SW 1271 (cell line): Measurements from ENCODE around the gene MND1.

Experiments used
- DNase-seq, 2 experiments: peaks; one replicate each; lab custom pipeline; 2025; lab: John Stamatoyannopoulos, UW

MND1 gene

DNA sequence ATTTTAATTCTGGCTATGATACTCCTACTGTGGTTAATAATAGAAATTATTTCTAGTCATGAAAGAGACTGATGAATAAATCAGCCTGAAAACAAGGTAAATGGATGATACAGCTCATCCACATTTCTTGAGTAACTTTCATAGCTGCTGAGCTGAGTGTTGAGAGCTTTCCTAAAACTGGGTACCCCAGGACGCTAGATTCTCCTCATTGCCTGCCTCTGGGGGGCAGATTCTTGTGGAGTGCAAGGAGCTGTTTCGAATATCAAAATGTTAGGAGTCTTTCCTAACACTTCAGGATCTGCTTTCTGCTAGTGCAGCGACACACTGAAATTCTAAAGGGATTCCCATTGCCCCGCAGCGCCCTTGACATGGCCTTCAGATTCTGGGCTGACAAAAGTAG, 2.1 kb downstream of the MND1 start:
- no peak for DNase-seq

DNA sequence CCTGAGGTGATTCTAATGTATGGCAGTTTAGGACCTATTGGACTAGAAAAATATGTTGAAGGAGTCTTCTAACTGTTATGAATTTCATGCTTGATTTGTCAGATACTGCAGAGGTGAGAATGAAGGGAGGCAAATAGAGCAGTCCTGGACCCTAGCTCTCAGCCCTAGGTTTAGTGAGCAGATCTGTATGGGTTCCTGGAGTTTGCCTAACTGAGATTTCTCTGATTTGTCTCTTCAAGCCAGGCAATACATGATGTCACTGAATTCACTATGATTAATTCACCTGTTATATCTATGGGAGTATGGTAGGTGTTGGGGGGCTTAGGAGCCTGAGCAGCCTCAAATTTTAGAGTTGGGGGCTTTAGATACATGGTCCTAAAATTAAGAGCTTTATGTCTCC, 2.6 kb downstream of the MND1 start:
- DNase-seq, result no peak

DNA sequence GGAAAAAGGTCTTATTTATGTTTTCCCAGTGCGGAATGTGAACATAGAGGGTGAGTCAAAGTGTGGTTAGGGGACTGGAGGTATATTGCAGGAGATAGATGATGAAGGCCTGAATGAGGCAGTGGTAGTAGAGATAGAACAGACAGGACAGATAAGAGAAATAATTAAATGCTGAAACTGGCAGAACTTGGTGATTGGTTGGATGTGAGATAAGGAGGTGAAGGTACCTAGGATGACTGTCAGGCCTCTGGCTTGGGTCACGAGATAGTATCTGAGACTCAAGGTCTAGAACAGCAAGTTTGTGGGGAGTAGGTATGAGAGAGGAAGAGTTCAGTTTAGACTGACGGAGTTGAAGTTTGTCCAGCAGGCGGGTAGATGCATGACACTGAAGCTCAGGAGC, 3.5 kb downstream of the MND1 start:
- no peak for DNase-seq

DNA sequence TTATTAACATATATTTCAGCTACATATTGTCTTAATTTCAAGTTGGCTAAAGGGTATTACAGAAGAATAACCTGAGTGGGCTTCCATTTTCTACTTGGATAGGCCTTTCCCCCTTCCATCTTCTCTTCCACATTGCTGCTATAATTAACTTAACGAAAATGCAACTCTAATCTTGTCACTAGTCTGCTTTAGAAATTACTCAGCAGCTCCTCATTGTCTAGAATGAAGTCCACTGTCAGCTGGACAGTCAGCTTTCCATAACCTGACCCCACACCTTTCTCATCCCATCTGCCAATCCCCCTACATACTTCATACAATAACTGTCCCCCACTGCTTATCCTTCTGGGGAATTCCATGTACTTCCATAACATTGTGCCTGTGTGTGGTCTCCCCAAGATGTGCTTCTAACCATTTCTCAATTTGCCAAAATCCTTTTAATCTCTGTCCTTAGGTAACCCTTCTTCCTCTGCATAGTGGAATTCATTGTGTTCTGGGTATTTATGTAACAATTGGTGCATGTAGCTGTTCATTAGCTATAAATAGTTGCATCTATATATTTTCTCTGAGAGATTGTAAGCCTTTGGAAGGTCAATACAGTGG, 4.8 kb downstream of the MND1 start:
- no peak for DNase-seq

DNA sequence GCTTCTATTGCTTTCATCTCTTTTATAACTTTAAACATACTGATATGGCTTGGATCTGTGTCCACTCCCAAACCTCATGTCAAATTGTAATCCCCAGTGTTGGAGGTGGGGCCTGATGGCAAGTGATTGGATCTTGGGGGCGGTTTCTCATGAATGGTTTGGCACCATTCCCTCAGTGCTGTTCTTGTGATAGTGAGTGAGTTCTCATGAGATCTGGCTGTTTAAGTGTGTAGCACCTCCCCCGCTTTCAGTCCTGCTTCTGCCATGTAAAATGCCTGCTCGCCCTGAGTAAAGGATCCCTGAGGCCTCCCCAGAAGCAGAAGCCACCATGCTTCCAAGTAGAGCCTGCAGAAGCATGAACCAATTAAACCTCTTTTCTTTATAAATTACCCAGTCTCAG, 17.7 kb downstream of the MND1 start:
- DNase-seq, result no peak

DNA sequence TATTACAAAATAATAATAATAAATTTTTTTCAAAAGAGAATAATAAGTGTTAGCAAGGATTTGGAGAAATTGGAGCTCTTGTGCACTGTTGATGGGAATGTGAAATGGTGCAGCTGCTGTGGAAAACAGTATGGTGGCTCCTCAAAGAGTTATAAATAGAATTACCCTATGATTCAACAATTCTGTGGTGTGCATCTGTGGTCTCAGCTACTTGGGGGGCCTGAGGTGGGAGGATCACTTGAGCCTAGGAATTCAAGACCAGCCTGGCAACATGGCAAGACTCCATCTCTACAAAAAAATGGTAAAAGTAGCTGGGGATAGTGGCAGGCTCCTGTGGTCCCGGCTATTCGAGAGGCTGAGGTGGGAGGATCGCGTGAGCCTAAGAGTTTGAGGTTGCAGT, 19.6 kb downstream of the MND1 start:
- no peak for DNase-seq

DNA sequence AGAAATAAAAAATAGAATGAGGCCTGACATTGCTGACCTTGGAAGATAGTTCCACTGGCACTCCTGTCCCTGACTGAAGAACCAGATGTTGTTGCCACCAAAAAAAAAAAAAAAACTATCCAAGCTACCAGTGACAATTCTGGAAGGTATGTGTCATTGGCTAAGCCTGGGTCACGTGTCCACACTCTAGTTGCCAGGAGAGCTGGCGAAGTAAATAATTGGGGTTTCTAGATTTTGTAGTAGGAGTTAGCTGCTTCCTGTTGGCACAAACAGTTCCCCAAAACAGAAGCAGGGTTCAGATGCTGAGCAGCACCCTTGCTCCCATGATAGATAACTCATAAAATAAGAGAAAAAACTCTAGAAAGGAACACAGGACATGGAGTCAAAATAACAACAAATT, 20.5 kb downstream of the MND1 start:
- no peak for DNase-seq

DNA sequence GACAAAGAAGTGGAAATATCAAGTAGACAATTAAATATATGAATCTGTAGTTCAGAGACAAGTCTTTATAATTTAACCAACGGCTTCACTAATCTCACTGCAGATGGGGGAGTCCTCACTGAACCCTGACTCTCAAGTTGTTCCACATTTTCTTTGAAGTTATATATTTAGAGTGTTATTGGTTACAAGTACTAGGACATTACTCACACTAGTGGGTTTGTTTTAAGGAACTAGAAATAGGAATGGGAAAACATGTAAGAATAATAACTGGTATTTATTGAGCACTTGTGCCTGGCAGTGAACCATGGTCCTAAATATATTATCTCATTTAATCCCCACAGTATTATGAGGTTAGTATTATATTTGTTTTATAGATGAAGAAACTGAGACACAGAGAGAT, 22.0 kb downstream of the MND1 start:
- DNase-seq, result no peak

DNA sequence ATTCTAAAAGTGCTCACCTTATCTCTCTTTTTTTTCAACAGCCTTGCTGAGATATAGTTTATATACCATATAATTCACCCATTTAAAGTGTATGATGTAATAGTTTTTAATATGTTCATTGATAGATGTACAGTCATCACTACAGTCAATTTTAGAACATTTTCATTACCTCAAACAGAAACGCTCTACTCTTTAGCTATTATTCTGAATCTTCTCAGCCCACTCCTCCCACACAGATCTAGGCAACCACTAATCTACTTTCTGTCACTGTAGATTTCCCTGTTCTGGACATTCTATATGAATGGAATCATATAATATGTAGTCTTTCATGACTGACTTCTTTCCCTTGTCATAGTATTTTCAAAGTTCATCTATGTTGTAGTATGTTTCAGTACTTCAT, 22.6 kb downstream of the MND1 start:
- no peak for DNase-seq

DNA sequence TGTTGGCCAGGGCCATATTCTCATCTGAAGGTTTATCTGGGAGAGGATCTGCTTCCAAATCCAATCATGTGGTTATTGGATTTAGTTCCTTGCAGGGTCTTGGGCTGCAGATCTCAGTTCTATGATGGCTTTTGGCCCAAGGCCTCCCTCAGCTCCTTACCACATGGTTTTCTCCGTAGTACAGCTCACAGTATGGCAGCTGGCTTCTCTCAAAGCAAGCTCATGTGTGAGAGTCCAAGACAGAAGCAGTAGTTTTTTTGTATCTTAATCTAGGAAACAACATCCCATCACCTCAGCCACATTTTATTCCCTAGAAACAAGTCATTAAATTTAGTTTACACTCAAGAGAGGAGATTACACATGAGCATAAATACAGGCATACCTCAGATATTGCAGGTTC, 24.5 kb downstream of the MND1 start:
- no peak for DNase-seq

DNA sequence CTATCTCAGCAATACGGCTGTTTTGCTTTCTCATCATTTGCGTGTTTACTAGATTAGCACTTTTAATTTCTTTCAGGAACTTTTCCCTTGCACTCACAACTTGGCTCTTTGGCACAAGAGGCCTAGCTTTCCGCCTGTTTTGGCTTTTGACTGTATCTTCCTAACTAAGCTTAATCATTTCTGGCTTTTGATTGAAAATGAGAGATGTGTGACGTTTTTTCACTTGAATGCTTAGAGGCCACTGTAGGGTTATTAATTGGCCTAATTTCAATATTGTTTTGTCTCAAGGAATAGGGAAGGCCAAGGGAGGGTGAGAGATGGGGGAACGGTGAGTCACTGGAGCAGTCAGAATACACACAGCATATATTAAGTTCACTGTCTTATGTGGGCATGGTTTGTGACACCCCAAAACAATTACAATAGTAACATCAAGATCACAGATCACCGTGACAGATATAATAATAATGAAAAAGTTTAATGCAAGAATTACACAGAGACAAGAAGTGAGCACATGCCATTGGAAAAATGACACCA, 27.3 kb downstream of the MND1 start:
- no peak for DNase-seq

DNA sequence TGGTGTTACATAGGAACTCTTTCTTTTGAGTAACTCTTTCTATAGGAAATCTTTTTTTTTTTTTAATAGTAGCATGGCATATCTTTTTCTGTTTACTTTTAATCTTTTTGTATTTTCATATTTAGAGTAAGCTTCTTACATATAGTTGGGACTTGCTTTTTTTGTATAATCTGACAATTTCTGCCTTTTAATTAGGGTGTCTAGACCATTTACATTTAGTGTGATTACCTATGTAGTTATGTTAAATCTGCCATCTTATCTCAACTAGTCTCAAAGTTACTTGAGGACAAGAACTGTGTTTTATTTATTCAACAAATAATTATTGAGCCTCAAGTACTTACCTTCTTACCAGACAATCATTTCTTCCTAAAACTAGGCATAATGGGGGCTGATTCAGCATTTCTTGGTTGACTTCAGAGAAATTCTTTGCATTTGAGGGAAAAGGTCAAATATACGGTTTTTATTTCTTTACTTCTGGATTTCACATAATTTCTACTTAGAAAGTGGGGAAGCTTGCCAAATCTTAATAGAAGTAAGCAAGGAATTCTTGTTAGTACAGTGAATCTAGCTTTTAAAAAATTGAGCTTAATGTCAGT, 28.6 kb downstream of the MND1 start:
- DNase-seq, result no peak

DNA sequence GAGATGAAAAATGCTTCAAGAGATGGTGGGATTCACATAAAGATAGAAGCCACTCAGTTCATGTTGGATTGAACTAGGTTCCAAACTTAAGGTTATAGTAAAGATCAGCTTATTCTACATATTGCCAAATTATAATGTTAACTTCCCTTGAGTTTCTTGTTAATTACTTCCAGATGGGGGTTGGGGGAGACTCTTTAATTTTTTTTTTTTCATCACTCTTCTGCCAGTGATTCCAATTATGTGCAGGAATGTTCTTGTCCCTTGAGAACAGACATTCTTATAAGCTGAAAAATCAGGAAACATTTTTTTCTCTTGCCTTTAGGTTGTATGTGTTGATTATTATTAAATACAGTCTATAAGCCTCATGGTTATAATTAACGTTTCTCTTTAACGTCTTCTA, 30.0 kb downstream of the MND1 start:
- no peak for DNase-seq

DNA sequence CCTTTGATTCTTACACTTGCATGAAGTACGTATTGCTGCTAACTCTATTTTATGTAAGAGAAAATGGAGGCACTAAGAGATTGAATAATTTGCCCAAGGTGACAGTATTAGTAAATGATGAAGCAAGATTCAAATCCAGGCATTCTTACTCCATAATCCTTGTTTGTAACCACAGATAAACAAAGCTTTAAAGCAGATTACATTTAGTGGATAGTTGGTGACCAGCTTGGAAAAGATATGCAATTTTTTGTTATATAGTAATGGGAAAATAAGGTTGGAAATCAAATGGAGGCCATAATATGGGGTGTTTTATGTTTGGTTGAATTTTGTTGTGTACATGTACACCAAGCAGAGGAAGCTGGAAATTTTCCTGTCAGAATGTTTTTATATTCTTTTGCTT, 30.8 kb downstream of the MND1 start:
- DNase-seq, result no peak

DNA sequence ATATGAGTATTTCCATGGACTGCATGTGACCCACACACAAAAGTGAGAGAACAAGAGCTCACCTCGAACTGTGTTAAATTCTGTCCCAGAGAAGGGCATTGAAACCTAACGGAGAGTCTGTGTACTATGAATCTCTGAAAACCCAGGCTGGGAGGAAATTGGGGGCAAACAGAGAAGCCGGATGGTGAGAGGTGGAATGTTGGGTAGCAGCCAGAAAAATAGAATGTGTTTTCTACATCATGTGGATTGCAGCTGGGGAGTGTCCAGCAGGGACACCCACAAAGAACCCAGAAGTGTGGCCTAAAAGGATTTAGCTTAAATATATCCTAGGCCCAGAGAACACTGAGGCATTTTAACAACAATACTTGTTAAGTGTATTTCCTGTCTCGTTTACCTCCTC, 38.6 kb downstream of the MND1 start:
- DNase-seq, result no peak

DNA sequence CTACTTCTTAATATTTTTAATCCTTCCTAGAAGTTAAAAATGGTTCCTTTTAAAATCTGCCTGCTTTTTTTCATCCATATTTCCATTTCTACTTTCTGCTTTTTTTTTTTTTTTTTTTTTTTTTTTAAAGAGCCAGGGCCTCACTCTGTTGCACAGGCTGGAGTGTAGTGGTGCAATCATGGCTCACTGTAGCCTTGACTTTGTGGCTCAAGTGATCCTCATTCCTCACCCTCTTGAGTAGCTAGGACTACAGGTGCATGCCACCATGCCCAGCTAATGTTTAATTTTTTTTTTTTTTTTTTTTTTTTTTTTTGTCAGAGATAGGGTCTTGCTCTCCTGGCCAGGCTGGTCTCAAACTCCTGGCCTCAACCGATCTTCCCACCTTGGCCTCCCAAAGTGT, 39.7 kb downstream of the MND1 start:
- DNase-seq, result no peak

DNA sequence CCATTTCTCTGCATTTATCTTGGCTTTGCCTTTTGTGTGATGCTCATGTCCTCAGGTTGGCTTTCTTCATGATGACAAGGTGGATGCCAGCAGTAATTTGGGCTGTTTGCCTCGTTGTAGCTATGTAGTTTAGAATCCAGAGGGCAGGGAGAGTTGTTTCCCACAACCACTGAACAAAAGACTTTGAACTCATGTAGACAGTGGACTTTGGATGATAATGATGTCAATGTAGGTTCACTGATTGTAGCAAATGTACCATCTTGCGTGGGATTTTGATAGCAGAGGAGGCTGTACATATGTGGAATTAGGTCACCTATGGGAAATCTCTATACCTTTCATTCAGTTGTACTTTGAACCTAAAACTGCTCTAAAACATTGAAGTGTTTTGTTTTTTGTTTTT, 41.3 kb downstream of the MND1 start:
- no peak for DNase-seq

DNA sequence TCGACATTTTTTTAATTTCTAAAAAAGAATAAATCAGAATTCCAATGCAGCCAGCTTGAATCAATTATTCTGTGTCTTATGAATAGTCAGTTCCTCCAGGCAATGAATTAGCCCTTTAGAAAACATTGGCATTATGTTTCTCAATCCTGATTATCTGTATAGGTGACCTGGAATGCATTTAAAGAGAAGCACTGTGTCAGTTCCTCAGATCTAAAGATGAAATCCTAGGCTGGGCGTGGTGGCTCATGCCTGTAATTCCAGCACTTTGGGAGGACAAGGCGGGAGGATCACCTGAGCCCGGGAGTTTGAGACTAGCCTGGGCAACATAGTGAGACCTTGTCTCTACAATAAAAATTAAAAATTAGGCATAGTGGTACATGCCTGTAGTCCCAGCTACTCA, 43.5 kb downstream of the MND1 start:
- DNase-seq, result no peak

DNA sequence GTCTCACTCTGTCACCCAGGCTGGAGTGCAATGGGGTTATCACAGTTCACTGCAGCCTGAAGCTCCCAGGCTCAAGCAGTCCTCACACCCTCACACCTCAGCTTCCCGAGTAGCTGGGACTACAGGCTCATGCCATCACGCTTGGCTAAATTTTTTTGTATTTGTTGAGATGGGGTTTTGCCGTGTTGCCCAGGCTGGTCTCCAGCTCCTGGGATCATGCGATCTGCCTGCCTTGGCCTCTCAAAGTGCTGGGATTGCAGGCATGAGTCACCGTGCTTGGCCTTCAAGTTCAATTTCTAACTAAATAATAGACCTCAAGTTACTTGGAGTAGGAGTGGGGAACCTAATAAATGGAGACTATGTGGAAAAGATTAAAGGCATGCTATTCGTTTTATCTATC, 48.9 kb downstream of the MND1 start:
- no peak for DNase-seq

DNA sequence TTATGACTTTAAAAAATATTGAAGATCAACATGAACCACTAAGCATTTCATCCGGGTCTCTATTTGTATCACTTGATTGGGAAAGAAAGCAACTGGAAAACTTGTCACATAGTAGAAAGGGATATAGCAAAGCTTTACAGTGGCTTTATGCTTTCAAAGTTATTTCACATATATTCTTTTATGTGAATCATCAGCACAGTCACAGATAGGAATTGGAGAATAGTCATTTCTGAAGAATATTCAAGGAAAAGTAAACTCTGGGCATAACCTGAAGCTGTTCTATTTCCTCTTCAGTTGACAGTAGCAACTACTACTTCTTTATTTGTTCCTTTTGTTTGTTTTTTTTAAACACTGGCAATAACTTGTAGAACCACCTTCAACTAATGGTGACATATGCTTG, 50.5 kb downstream of the MND1 start:
- no peak for DNase-seq

DNA sequence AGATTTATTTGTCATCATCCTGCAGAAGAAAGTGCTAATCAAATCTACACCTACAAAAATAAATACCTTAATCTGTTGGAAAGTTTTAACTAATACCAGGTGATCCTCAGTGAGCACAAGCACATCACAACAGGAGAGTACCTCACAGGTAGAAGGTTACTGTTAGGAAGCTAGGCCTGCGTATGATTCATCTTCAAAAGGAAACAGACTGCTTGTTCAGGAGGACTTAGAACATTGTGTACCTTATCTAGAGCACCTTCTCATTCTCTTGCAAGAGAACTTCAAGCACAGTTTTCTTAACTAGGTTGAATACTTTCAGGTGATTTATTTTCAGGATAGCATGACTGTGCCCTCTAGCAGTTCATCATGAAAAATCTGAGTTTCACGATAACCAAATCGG, 54.2 kb downstream of the MND1 start:
- DNase-seq, result no peak

DNA sequence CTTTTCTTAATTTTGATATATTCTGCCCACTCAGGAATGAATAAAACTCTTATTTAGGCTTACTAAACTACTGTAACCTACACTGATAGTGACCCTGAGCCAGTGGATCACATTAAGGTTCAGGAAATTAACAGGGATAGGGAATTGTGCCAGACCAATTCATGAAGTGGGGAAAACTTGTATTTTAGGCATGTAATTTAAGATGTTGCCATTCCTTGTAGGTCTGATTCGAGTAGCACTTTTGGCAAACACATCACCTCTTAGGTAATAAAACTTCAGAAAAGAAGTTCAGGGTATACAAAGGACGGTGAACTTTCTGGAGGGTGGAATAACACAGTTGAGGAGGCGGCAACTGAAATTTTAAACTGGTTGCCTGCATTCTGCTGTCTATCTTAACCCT, 54.9 kb downstream of the MND1 start:
- DNase-seq, result no peak

DNA sequence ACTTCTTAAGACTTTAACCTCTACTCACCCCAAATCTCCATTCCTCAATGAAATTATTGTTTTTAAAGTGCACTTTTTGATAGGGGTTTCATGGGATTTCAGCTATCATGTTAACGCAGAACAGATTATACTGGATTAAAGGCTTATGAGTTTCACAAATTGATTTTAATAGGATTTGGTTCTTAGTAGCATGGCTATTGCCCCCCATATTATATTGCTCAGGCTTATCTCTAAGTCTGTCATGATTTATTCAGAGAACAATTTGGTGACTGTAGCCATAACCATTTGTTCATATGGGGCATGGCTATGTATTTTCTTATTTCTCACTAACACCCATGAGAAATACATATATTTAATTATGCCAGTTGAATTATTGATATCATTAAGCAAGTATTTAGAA, 57.0 kb downstream of the MND1 start:
- no peak for DNase-seq

DNA sequence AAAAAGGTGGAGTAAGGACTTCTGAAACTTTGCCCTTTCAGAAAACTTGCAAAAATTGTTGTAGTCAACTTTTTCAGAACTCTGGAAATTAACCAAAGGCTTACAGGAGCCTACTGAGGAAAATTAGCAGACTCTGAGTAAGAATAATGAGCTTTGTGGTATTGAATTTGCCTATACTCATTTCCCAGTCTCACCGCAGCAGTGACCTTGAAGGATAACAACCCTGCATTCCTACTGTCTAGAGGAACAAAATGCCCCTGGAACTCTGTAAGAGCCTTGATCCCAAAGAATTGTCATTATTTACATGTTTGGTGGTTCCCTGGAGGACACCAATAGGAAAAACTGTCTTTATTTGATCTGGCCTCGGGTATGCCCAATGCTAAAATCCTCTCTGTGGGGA, 57.9 kb downstream of the MND1 start:
- no peak for DNase-seq
